ENCODE data around the gene ATXN7L1.
"Not testable (repeated sequence)": the region's sequence is repeated elsewhere in the genome, so short reads cannot be mapped to it uniquely, and the experiment has no call there.

The ATXN7L1 gene

GRCh38 chr7:105894131-105894530 lies 17.7 kb upstream of the ATXN7L1 start:
- DNase-seq (ENCODE audit: insufficient read length, low spot score) = no peak

GRCh38 chr7:105892387-105892786 lies 16.0 kb upstream of the ATXN7L1 start:
- FAIRE-seq (no peak), DNase-seq (ENCODE audit: insufficient read length, low spot score) (no peak)

More at GRCh38 chr7:105894131-105894530, 17.7 kb upstream of the ATXN7L1 start:
- no peak for FAIRE-seq

- no peak for DNase-seq (ENCODE audit: insufficient read length, low spot score)
- FAIRE-seq = no peak
Measured at GRCh38 chr7:105890290-105890997, 14.0 kb upstream of the ATXN7L1 start.

GRCh38 chr7:105887569-105888189 lies 11.3 kb upstream of the ATXN7L1 start:
- FAIRE-seq (no peak), DNase-seq (ENCODE audit: insufficient read length, low spot score) (no peak)

- no peak for FAIRE-seq
Measured at GRCh38 chr7:105886776-105887175, 10.4 kb upstream of the ATXN7L1 start.

GRCh38 chr7:105885387-105886111 lies 9.2 kb upstream of the ATXN7L1 start:
- DNase-seq (ENCODE audit: insufficient read length, low spot score) (no peak), FAIRE-seq (no peak)

More at GRCh38 chr7:105886776-105887175, 10.4 kb upstream of the ATXN7L1 start:
- no peak for DNase-seq (ENCODE audit: insufficient read length, low spot score)

- FAIRE-seq; DNase-seq (ENCODE audit: insufficient read length, low spot score): not testable (repeated sequence)
Measured at GRCh38 chr7:105883179-105883578, 6.8 kb upstream of the ATXN7L1 start.

GRCh38 chr7:105881439-105881838 lies 5.0 kb upstream of the ATXN7L1 start:
- FAIRE-seq = no peak
- DNase-seq (ENCODE audit: insufficient read length, low spot score) = no peak

GRCh38 chr7:105880571-105881330 lies 4.4 kb upstream of the ATXN7L1 start:
- FAIRE-seq = no peak
- DNase-seq (ENCODE audit: insufficient read length, low spot score) = no peak

GRCh38 chr7:105879782-105880181 lies 3.4 kb upstream of the ATXN7L1 start:
- DNase-seq (ENCODE audit: insufficient read length, low spot score) (no peak), FAIRE-seq (no peak)

GRCh38 chr7:105878746-105879605 lies 2.6 kb upstream of the ATXN7L1 start:
- DNase-seq (ENCODE audit: insufficient read length, low spot score) (no peak), FAIRE-seq (no peak)

- FAIRE-seq (no peak), DNase-seq (ENCODE audit: insufficient read length, low spot score) (no peak)
Measured at GRCh38 chr7:105877736-105878135, 1.3 kb upstream of the ATXN7L1 start.

GRCh38 chr7:105876964-105877601 lies 684 bp upstream of the ATXN7L1 start:
- DNase-seq (ENCODE audit: insufficient read length, low spot score) (peak; percentile 21), FAIRE-seq (no peak)

- FAIRE-seq (no peak), DNase-seq (ENCODE audit: insufficient read length, low spot score) (no peak)
Measured at GRCh38 chr7:105875505-105875904, 894 bp downstream of the ATXN7L1 start.

- FAIRE-seq = no peak
Measured at GRCh38 chr7:105874055-105874454, 2.3 kb downstream of the ATXN7L1 start.

GRCh38 chr7:105872491-105872890 lies 3.9 kb downstream of the ATXN7L1 start:
- DNase-seq (ENCODE audit: insufficient read length, low spot score) (no peak), FAIRE-seq (no peak)

More at GRCh38 chr7:105874055-105874454, 2.3 kb downstream of the ATXN7L1 start:
- no peak for DNase-seq (ENCODE audit: insufficient read length, low spot score)

- FAIRE-seq (no peak), DNase-seq (ENCODE audit: insufficient read length, low spot score) (no peak)
Measured at GRCh38 chr7:105871142-105871541, 5.3 kb downstream of the ATXN7L1 start.

- DNase-seq (ENCODE audit: insufficient read length, low spot score) (no peak), FAIRE-seq (no peak)
Measured at GRCh38 chr7:105866102-105866801, 10.1 kb downstream of the ATXN7L1 start.

- DNase-seq (ENCODE audit: insufficient read length, low spot score) (no peak), FAIRE-seq (no peak)
Measured at GRCh38 chr7:105863876-105864275, 12.5 kb downstream of the ATXN7L1 start.
